ENCODE results near the gene ANKRD45.

Gene ANKRD45

GRCh38 chr1:173562813-173563212 is 106.8 kb downstream of the ANKRD45 start:
- H3K9me3 ChIP-seq (replicated peaks; ENCODE audit: low read length): no peaks in the 10 kb centered on the region
- no peaks in the 10 kb centered on the region for H3K4me1 ChIP-seq (ENCODE audit: control insufficient read depth, insufficient read depth, low read length)
- H3K27me3 ChIP-seq (ENCODE audit: control insufficient read depth, insufficient read depth, low read length): no peaks in the 10 kb centered on the region
- H3K36me3 ChIP-seq (ENCODE audit: insufficient read depth, low read length): no peaks in the 10 kb centered on the region
- H3K4me3 ChIP-seq (ENCODE audit: low read length): no peak overlapping the region
- H3K4me2 ChIP-seq (ENCODE audit: low read length): no peak overlapping the region
- no peak overlapping the region for H3K9ac ChIP-seq (ENCODE audit: low read depth, low read length)

- no peaks in the 10 kb centered on the region for H3K9me3 ChIP-seq (replicated peaks; ENCODE audit: low read length)
- H3K9ac ChIP-seq (ENCODE audit: low read depth, low read length): no peak overlapping the region
- H3K4me2 ChIP-seq (ENCODE audit: low read length): no peak overlapping the region
- H3K36me3 ChIP-seq (ENCODE audit: insufficient read depth, low read length): no peaks in the 10 kb centered on the region
- no peak overlapping the region for H3K4me3 ChIP-seq (ENCODE audit: low read length)
- H3K27me3 ChIP-seq (ENCODE audit: control insufficient read depth, insufficient read depth, low read length): no peaks in the 10 kb centered on the region
- H3K4me1 ChIP-seq (ENCODE audit: control insufficient read depth, insufficient read depth, low read length): no peaks in the 10 kb centered on the region
Measured at GRCh38 chr1:173561263-173561662, 108.4 kb downstream of the ANKRD45 start.

- no peaks in the 10 kb centered on the region for H3K9me3 ChIP-seq (replicated peaks; ENCODE audit: low read length)
- no peaks in the 10 kb centered on the region for H3K4me1 ChIP-seq (ENCODE audit: control insufficient read depth, insufficient read depth, low read length)
- H3K4me3 ChIP-seq (ENCODE audit: low read length): no peak overlapping the region
- H3K27me3 ChIP-seq (ENCODE audit: control insufficient read depth, insufficient read depth, low read length): no peaks in the 10 kb centered on the region
- no peak overlapping the region for H3K4me2 ChIP-seq (ENCODE audit: low read length)
- no peaks in the 10 kb centered on the region for H3K36me3 ChIP-seq (ENCODE audit: insufficient read depth, low read length)
- H3K9ac ChIP-seq (ENCODE audit: low read depth, low read length): no peak overlapping the region
Measured at GRCh38 chr1:173560285-173560880, 109.3 kb downstream of the ANKRD45 start.
